Activated CD4-positive, CD25-positive, alpha-beta regulatory T cell treated with anti-CD3 and anti-CD28 coated beads, Interleukin-2, amount 50 U/mL, for 24 hours (primary cell): ENCODE data around the gene NKTR.

ENCODE experiments used
- ATAC-seq, 2 donors: fragments of 150-1000 bp; cut with Tn5 transposase; one replicate each; pipeline ENCODE4 v1.10.0; 2021; ENCODE audit warnings: mild to moderate bottlenecking in 1 of 2, moderate library complexity in 1 of 2

NKTR gene

DNA sequence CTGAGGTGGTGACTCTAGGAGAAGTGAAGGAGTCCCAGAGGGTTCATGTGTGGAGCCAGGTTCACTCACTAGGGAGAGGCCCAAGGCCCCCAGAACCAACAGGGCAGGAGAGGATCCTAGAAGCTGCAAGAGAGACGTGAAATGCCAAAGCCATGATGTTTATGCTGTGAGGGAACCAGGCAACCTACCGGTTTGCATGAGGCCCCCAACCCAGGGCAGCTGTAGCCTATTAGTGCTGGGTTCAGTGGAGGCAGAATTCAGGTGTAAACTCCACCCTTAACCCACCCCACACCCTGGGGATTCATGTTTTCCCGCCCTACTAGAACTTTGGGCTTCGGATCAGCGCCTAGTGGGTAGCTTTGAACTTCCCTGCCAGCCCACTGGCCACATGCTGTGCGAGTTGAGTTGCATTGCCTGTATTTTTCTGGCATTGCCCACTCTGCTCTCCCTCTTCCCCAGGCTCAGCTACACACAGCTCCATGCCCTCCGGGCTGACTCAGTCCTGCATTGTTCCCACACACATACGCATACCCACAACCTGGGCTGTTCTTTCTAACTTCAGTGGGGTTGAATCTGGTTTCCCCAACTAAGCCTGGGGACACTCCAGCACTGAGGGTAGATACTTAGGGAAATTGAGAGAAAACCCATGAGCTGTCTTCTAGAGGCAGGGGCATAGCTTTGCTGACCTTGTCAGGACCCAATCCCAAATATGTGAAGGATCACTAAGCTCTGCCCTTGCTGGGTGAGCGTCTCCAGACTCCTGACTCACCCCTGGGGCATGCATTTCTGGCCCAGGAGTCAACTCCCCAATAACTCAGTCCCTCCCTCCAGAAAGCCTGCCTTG is 51.0 kb downstream of the NKTR start:
- no peak for ATAC-seq

DNA sequence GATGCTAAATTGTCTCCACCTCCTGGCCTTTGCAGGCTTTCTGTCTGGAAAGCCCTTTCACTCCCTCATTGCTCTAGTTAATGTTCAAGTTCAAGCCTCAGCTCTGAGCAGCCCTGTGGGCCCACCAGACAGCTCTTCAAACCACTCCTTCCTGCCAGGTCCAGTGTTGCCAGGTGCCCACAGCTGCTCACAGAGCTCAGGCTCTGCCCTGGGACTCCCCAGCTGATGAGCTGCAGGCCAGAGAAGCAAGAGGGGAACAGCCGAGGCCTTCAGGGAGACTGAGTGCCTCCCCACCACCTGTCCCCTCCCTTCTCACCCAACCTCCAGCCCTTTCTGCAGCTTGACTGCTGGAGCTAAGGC is 51.7 kb downstream of the NKTR start:
- no peak for ATAC-seq

DNA sequence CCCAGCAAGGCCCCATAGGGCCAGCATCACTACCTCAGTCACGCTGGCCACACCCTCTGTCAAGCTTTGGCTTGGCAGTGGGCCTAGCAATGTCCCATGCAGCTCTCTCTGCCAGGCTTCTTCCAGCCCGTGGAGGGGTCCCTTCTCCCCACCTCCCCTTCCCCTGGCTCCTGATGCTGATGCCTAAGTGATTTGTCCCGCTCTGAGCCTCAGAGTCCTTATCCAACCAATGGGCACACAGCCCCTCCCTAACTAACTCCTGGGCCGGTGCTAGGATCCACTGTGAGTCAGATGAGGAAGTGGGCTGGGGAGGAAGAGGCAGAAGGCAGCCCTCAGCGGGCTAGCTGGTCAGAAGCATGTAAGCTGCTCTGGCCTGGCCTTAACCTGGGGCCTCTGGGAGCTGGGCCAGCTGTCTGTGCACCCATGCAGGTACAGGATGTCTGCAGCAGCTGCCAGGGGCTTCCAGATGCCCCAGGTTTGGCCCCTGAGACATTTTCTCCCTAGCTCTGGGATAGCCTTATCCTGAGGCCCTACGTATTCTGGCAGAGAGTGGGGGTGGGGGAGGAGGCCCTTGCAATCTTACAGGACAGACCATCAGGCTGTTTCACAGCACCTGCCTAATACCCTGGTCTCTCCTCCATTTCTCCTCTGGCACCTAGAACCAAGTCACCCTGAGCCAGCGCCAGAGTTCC is 52.3 kb downstream of the NKTR start:
- no peak for ATAC-seq

DNA sequence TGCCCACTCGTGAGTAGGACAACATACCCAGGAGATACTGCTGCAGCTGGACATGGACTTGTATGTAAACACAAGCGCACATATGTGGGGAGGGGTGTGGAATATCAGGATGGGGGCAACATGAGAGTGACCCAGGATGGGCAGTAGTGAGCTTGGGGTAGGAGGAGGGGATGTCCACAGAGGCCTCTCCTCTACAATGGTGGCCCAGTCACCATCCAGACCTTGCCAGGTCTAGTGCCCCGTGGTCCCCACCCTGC is 52.7 kb downstream of the NKTR start:
- no peak for ATAC-seq

DNA sequence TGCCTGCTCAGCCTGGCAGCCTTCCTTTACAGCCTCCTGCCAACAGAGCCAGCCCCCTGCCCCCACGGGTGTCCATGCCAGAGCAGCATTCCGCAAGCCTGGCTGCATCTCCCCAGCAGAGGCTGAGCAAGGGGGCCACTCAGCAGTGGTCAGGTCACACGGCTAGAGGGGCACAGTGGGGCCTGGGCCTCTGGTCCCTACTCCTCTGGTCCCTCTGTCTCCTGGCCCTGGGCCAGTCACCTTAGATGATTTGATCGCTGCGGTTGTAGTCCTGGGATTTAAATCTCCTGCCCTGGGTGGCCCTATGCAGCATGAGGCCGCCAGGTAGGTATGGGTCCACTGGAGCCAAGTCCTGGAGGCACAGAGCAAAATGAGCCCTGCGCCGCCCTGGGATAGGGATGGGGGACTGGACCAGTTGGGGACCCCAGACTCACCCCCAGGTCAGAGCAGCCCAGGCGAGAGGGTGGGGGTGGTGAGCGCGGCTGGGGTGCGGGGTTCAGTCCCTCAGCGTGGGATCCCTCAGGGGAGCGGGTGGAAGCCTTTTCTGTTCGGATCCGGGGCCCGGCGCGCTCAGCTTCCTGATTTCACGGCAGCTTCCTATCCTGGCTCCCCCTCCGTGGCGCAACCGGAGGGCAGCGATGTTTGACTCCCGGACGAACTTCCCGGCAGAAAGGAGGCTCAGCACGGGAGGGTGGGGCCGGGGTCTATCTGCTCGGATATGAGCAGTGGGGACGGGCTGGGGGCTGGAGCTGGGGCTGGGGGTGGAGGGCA is 53.3 kb downstream of the NKTR start, which contains the start of gene ZBTB47:
Gene ZBTB47 (plus strand): TSS at position 138 of the 771 bp plus-strand sequence. CDS start 4,659 bp downstream, outside the sequence.
- no peak for ATAC-seq

DNA sequence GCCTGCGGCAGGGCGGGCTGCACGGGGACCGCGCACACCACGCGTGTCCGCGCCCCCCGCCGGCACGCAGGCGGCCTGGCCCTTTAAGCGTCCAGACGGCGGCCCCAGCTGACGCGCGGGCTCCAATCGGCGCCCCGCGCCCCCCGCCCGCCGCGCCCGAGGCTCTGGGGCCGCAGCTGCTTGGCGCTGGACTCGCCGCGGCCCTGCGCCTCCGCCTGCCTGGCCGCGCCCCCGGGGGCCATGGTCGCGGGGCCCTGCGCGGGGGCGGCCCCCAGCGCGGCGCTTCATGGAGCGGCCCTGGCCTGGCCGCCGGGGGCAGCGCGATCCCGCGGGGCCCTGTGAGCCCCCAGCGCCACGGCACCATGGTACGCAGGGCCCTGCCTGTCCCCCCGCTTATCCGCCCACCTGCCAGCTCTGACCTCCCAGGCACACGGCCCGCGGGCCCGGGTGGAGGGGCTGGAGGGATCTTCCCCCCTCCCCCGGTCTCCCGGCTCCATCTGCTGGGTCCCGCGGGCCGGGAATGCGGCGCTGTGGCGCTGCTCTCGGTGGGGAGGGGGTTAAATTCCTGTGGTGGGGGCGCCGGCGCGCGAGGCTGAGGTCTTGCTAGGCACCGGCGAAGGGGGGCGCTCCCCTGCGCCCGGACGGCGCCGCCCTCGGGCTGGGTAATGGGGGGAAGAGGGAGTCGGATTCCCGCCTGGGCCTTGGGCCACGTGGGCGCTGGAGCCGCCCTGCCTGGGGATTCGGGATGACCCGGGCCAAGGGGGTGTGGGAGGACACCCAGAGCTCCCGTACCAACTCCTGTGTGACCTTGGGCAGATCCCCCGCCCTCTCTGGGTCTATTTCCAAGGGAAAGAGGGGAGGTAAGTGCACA is 54.1 kb downstream of the NKTR start:
- ATAC-seq: peak; percentile 44 to 52

DNA sequence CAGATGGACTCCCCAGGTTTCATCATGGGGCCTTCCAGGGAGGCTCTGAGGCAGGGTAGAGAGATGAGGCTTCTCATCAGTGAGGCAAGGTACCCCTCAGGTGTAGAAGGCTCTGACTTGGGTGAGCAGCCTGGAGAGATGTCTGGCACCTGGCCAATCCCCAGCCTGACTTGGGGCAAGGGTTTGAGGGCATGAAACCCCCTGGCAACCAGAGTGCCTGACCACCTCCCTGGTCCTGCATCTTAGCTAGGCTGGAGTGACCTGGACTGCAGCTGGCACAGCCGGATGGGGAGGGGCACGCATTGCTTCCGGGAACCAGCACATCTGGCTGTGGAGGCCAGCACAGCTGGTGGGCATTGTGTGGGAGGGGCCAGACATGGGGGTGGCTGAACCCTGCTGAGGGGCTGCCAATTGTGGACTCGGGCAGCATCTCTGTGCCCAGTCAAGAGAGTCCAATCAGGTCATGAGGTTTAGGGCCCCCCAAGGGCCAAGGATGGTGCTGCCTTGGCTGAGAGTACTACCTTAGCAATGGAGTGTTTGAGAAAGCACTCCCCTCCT is 54.9 kb downstream of the NKTR start:
- no peak for ATAC-seq

DNA sequence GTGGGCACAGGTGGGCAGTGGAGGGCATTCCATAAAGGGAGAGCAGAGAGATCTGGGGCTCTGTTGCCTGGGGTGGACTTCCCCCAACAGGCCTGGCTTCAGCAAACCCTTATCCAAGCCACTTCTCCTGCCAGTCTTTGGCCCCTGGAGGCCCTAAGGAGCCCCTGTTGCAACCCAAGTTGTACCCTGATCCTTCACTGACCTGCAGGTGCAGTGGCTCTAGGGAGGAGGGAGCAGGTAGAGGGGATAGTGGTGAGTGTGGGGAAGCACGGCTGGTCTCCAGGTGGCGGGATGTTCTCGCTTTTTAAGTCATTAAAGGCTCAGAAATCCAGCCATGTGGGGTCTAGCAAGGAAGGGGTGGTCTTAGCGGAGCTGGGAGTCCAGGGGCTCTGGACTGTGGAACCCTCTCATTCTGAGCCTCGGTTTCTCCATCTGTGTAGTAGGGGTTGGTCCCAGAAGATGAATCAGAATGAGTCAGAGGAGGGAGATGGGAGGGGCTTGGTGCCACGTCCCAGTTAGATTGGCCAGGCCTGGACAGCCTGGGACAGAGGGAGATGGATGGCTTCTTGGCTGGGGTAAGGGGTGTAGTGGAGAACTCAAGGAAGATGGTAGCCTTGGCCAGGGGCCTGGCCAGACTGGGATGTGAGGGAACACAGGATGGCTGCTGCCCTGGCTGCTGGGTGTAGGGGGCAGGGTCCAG is 55.6 kb downstream of the NKTR start:
- ATAC-seq: no peak

DNA sequence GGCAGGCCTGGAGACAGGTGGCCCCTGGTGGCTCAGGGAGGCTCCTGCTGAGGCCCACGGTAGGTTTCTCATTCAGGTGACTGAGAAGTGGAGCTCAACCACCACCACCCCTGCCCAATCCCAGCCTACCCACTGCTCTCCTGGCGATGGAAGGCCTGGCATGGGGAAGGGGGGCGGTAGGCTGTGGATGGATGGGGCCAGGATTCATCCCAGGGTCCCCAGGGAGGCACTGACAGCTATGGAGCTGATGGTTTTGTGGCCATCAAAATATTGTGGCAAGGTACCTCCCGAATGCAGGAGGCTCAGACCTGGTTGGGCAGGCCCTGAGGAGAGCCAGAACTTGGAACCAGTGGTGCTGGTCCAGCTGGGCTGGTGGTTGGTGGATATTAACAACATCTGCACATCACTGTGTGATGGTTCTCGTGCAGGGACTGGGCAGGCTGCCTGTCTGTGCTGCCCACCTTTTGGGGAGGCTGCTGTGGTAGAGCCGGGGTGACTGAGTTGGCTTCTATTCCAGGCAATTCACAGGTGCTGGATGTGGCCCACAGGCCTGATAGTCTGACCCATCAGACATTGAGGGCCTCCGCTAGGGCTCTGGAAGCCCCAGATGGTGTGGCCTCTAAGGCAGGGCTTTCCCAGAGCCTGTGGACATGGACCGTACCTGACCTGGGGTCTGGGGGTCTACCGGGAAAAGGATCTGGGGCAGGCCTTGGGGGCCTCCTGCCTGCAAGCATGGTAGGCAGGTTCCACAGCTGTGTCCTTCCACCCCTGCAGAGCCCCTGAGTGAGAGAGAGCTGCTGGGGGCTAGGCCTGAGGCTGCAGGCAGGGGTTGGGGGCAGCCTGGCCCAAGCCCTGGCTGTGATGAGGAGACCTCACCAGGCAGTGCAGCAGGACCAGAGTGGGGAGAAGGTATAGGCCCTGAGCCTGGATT is 56.5 kb downstream of the NKTR start:
- ATAC-seq: no peak

DNA sequence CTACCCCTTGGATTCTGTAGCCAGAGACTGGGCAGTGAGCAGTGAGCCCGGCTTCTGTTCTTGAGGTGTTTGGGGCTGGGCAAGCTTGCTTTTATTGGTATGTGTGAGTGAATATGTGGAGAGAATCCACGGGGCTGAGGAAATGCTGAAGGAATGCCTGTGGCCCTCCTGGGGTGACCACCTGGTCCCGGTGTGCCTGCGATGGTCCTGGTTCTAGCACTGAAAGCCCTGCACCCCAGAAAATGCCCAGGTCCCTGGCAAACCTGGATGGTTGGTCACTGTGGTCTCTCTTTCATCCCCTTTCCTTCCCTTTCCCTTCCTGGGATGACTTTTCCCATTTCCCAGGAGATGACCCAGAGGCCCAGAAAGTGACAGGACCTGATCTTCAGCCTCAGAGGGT is 57.2 kb downstream of the NKTR start:
- no peak for ATAC-seq

DNA sequence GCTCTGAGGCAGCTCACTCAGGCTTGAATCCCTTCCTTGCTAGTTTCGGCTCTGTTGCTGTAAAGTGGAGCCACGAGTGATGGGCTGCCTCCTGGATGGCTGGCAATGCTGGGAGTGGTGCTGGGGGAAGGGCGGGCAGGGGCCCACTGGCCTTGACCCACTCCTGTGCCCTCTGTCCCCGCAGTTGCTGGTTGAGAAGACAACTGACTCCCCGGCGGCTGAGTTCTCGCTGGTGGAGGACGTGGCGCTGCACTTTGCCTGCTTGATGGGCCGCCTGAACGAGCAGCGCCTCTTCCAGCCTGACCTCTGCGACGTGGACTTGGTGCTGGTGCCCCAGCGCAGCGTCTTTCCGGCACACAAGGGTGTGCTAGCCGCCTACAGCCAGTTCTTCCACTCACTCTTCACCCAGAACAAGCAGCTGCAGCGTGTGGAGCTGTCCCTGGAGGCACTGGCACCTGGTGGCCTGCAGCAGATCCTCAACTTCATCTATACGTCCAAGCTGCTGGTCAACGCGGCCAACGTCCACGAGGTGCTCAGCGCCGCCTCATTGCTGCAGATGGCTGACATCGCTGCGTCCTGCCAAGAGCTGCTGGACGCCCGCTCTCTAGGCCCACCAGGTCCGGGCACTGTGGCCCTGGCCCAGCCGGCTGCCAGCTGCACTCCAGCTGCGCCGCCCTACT is 57.7 kb downstream of the NKTR start:
- no peak for ATAC-seq

DNA sequence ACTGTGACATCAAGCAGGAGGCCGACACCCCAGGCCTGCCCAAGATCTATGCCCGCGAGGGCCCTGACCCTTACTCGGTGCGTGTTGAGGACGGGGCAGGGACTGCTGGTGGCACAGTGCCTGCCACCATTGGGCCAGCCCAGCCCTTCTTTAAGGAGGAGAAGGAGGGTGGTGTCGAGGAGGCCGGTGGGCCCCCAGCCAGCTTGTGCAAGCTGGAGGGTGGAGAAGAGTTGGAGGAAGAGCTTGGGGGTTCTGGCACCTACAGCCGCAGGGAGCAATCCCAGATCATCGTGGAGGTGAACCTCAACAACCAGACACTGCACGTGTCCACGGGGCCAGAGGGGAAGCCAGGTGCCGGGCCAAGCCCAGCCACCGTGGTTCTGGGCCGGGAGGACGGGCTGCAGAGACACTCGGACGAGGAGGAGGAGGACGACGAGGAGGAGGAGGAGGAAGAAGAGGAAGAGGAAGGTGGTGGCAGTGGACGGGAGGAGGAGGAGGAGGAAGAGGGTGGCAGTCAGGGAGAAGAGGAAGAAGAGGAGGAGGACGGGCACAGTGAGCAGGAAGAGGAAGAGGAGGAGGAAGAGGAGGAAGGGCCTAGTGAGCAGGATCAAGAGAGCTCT is 58.4 kb downstream of the NKTR start:
- no peak for ATAC-seq

DNA sequence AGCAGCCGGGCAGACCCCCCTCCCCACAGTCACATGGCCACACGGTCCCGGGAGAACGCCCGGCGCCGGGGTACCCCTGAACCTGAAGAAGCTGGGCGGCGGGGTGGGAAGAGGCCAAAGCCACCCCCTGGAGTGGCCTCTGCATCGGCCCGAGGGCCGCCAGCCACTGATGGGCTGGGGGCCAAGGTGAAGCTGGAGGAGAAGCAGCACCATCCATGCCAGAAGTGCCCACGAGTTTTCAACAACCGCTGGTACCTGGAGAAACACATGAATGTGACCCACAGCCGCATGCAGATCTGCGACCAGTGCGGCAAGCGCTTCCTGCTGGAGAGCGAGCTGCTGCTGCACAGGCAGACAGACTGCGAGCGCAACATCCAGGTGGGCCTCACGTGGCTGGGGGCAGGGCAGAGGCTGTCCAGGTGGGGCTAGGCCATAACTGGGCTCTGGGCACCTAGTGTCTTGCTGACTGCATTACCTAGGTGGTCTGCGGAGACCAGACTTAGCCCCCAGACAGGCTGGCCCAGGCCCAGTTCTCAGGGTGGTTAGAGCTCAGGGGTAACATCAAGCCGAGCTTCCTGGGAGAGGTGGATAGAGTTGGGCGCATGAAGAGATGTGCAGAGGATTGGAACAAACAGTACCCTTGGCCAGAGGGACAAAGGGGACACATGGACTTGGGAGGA is 59.1 kb downstream of the NKTR start:
- ATAC-seq: no peak

DNA sequence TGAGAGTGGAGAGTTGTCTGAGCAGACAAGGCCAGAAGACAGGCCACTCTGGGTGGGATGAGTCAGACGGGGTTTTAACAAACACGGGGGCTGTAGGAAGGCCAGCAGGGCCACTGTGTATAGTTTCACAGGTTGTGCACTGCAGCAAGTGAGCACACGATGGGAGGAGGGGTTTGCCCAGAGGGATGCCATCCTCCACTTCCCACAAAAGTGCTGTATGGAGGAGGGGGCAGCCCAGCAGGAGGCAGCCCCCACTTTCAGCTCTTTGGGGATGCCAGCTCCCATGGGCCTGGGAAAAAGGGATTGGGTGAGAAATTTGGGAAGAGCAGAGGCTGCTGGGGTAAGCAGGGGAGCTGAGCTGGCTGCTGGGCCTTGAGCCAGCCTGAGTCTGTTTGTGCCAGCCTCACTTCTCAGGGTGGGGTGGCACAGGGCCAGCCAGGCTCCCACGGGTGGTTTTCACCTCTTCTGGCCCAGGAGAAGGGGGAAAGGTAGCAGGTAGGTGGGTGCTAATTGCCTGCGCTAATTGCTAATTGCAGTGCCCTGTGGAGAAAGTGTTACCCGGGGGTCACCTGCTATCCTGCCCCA is 59.7 kb downstream of the NKTR start:
- ATAC-seq: no peak

DNA sequence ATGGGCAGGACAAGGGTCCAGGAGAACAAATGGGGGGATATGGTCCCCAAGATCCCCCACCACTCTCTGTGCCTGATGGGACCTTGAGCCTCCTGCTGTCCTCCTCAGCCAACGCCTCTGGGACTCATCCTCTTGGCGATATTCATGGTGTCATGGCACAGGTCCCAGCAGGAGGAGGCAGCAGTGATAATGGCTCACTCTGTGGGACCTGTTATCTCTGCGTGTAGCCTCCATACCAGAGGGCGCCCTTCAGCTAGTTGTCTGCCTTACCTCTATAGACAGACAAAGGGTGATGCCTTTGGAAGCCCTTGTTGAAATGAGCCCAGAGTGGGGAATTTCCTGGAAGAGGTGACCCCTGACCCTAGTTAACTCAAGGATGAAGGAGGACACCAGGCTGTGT is 60.4 kb downstream of the NKTR start:
- no peak for ATAC-seq

DNA sequence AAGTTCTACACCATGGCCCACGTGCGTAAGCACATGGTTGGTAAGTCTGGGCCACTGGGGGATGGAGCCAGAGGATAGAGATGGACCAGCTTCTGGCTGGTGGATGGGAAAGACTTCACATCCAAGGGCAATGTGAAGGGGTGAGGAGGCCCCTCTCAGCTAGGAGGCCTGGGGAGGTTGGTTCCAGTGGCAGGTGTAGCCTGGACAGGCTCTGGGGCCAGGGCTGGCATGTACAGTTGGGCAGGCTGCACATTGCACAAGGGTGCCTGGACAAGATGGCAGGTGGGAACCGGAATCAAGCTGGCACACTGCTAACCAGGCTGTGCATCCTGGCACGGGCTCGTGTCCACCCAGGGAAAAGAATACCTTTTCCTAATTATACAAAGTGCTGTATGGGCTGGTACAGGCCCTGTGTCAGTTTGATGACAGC is 61.1 kb downstream of the NKTR start:
- ATAC-seq: no peak

DNA sequence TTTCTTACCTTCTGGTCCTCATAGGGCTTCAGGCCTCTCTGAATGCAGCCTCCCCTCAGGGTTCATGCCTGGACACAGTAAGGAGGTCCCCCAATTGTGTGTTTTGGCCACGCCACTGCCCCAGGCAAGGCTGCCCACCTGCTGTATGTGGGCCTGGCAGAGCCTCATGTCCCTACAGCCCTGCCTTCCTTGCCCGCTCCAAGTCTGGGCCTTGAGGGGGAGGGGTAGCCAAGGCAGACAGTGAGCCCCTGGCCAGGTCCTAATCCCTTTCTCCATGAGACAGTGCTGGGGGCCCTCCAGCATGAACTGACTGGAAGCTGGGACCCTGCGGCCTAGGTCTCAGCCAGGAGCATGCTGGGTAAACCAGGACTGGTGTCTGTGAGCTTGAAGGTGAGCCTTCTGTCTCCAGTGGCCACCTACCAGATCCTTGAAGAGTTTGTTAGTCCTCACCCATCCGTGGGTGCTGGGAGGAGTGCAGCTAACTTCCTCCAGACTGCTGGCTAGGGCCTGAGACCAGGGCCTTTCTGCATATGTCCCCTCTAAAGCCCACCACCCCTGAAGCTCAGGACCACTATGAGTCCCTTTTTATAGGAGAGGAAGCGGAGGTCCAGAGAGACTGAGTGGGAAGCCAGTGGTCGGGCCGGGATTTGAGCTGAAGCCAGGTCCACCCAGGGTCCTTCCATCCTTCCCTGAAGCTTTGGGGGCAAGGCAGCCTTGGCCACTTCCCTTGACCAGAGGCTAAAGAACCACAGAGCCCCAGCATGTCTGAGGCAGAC is 61.7 kb downstream of the NKTR start:
- ATAC-seq: no peak
